Fibroblast of lung (primary cell): ENCODE data around the gene ITM2C. TPM values are rescaled to one million over a fixed set of nuclear protein-coding genes. Genes with fewer than 3 reads are reported as not detected.

Experiments
- DNase-seq, 2 donors: peaks; one replicate each; pipeline versions ENCODE4 v3.0.0 to v3.0.0-alpha.2; 2010; ENCODE audit warnings: low read depth in 2 of 2
- H2AFZ ChIP-seq: 2 replicates; pipeline ENCODE4 v1.5.1; 2012; ENCODE audit warnings: low read length, control low read depth, inconsistent platforms
- H3K27ac ChIP-seq: 2 replicates; pipeline ENCODE4 v1.5.1; 2011; ENCODE audit warnings: low read length, control low read depth; ENCODE audit not compliant: insufficient read depth
- H3K27me3 ChIP-seq: 2 replicates; pipeline ENCODE4 v1.5.1; 2011; ENCODE audit warnings: mild to moderate bottlenecking, low read length; ENCODE audit not compliant: control insufficient read depth, insufficient read depth
- H3K36me3 ChIP-seq: 2 replicates; pipeline ENCODE4 v1.5.1; 2011; ENCODE audit warnings: low read length; ENCODE audit not compliant: control insufficient read depth, insufficient read depth
- H3K4me1 ChIP-seq: 2 replicates; pipeline ENCODE4 v1.5.1; 2011; ENCODE audit warnings: low read length; ENCODE audit not compliant: control insufficient read depth, insufficient read depth; ENCODE audit errors: extremely low read depth
- H3K4me2 ChIP-seq: 2 replicates; pipeline ENCODE4 v1.5.1; 2011; ENCODE audit warnings: low read length, control low read depth; ENCODE audit not compliant: insufficient read depth; ENCODE audit errors: extremely low read depth
- H3K4me3 ChIP-seq, 4 experiments: fragments of 200-600 bp in 1 of 4; sonication (generic) in 1 of 4; replicated peaks in 1 of 4; 2 replicates each; pipeline ENCODE4 v1.5.1; 2011 to 2016; ENCODE audit warnings: low read length in 4 of 4, low read depth in 3 of 4, mild to moderate bottlenecking in 3 of 4, control low read depth in 2 of 4, inconsistent platforms in 1 of 4, mixed read lengths in 1 of 4; ENCODE audit not compliant: insufficient read depth in 1 of 4; ENCODE audit errors: control extremely low read depth in 1 of 4
- H3K79me2 ChIP-seq: 2 replicates; pipeline ENCODE4 v1.5.1; 2012; ENCODE audit warnings: mild to moderate bottlenecking, low read length, inconsistent platforms; ENCODE audit not compliant: control insufficient read depth, insufficient read depth
- H3K9ac ChIP-seq: 2 replicates; pipeline ENCODE4 v1.5.1; 2011; ENCODE audit warnings: mild to moderate bottlenecking, low read length, control low read depth; ENCODE audit not compliant: insufficient read depth
- H3K9me3 ChIP-seq: 2 replicates; pipeline ENCODE4 v1.5.1; 2012; ENCODE audit warnings: low read depth, low read length; ENCODE audit not compliant: control insufficient read depth, insufficient read depth
- H4K20me1 ChIP-seq: 2 replicates; pipeline ENCODE4 v1.5.1; 2011; ENCODE audit warnings: low read length; ENCODE audit not compliant: control insufficient read depth, insufficient read depth; ENCODE audit errors: extremely low read depth
- EZH2 ChIP-seq: IDR thresholded peaks from 2 replicates; pipeline ENCODE4 v1.5.1; 2012; ENCODE audit warnings: low read length, control low read depth, mild to moderate bottlenecking; ENCODE audit errors: missing control alignments
- polyA plus RNA-seq, 2 donors: library from polyadenylated mRNA; depleted of rRNA in 1 of 2; stranded (reverse) in 1 of 2; unstranded in 1 of 2; fragments of >200 nt; gene quantifications; 2 replicates each; pipeline ENCODE4 v1.2.1, GENCODE V29; 2011 to 2012; ENCODE audit warnings: missing spikeins in 1 of 2
- total RNA-seq: library from RNA; depleted of rRNA; stranded (reverse); fragments of >200 nt; gene quantifications from 2 replicates; pipeline ENCODE4 v1.2.1, GENCODE V29; 2014
- TF ChIP-seq, protein P1 (sequence below), 2 donors: IDR thresholded peaks in 1 of 2; conservative IDR thresholded peaks in 1 of 2; 1 replicate in 1 of 2; 2 replicates in 1 of 2; pipeline ENCODE4 v1.5.1; 2011 to 2012; ENCODE audit warnings: low read length in 2 of 2, control low read depth in 1 of 2, inconsistent platforms in 1 of 2, low read depth in 1 of 2, mild to moderate bottlenecking in 1 of 2

The ITM2C gene
- total and polyA plus RNA-seq, 2 donors (not counting 1 experiment from before 2014, with no cell fraction given): 77.3 to 236 TPM

GRCh38 chr2:230842473-230842872 is 22.3 kb upstream of the ITM2C start:
- Histone ChIP-seq H3K27ac (no peak overlapping the region), H4K20me1 (no peaks in the 10 kb centered on the region), H3K79me2 (no peaks in the 10 kb centered on the region), H2AFZ (no peak overlapping the region), H3K4me1 (no peaks in the 10 kb centered on the region), H3K4me3 (no peak overlapping the region), H3K9ac (no peak overlapping the region), H3K36me3 (no peaks in the 10 kb centered on the region), H3K9me3 (no peaks in the 10 kb centered on the region), H3K27me3 (peaks cover 4% of the 10 kb centered on the region), H3K4me2 (no peak overlapping the region)
- TF ChIP-seq, protein P1, sequence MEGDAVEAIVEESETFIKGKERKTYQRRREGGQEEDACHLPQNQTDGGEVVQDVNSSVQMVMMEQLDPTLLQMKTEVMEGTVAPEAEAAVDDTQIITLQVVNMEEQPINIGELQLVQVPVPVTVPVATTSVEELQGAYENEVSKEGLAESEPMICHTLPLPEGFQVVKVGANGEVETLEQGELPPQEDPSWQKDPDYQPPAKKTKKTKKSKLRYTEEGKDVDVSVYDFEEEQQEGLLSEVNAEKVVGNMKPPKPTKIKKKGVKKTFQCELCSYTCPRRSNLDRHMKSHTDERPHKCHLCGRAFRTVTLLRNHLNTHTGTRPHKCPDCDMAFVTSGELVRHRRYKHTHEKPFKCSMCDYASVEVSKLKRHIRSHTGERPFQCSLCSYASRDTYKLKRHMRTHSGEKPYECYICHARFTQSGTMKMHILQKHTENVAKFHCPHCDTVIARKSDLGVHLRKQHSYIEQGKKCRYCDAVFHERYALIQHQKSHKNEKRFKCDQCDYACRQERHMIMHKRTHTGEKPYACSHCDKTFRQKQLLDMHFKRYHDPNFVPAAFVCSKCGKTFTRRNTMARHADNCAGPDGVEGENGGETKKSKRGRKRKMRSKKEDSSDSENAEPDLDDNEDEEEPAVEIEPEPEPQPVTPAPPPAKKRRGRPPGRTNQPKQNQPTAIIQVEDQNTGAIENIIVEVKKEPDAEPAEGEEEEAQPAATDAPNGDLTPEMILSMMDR (conservative IDR thresholded peaks at IDR 0.05 in 1 of 2, IDR thresholded peaks at IDR 0.05 in 1 of 2; ENCODE audit: low read depth in 1 of 2, low read length in 2 of 2): no peak
- no peak for TF ChIP-seq EZH2
- peak in 1 of 2 donors; percentile 14 for DNase-seq

DNA sequence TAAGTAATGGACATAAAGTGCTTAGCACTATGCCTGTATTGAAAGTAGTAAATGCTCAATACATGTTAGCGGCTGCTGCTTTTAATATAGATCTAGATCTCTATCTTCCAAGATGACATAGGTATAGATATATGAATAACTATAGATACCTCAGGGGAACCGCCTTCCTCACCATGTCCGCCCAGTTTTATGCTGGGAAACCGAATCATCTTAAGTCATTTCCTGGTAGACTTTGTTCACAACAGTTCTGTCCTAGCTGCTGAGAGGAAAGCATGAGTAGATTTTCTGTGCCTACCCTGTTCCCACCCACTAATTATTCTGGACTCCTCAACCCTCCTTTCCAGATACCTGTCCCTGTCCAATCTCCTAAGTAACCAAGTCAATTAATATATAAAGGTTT is 21.6 kb upstream of the ITM2C start:
- no peak overlapping the region for H3K4me3 ChIP-seq
- H3K4me2 ChIP-seq: no peak overlapping the region
- H2AFZ ChIP-seq: no peak overlapping the region
- H3K9me3 ChIP-seq: no peaks in the 10 kb centered on the region
- H3K27me3 ChIP-seq: peaks cover 4% of the 10 kb centered on the region
- DNase-seq: no peak
- H3K27ac ChIP-seq: no peak overlapping the region
- no peak overlapping the region for H3K9ac ChIP-seq
- H3K4me1 ChIP-seq: no peaks in the 10 kb centered on the region
- H3K36me3 ChIP-seq: no peaks in the 10 kb centered on the region
- H4K20me1 ChIP-seq: no peaks in the 10 kb centered on the region
- TF ChIP-seq, protein P1 (conservative IDR thresholded peaks at IDR 0.05 in 1 of 2, IDR thresholded peaks at IDR 0.05 in 1 of 2; ENCODE audit: low read depth in 1 of 2, low read length in 2 of 2): no peak
- TF ChIP-seq EZH2: no peak
- H3K79me2 ChIP-seq: no peaks in the 10 kb centered on the region

- Histone ChIP-seq H3K9me3 (no peaks in the 10 kb centered on the region), H3K27ac (no peak overlapping the region), H3K4me1 (no peaks in the 10 kb centered on the region), H3K79me2 (no peaks in the 10 kb centered on the region), H3K4me3 (no peak overlapping the region), H3K36me3 (no peaks in the 10 kb centered on the region), H3K4me2 (no peak overlapping the region), H2AFZ (no peak overlapping the region), H4K20me1 (no peaks in the 10 kb centered on the region), H3K27me3 (peaks cover 4% of the 10 kb centered on the region), H3K9ac (no peak overlapping the region)
- TF ChIP-seq, protein P1 (conservative IDR thresholded peaks at IDR 0.05 in 1 of 2, IDR thresholded peaks at IDR 0.05 in 1 of 2; ENCODE audit: low read depth in 1 of 2, low read length in 2 of 2): no peak
- no peak for TF ChIP-seq EZH2
- no peak for DNase-seq
Measured at GRCh38 chr2:230846360-230846759, 18.4 kb upstream of the ITM2C start.
